WERI-Rb-1 (cell line): ENCODE results near the gene RHEBL1.

Experiments used
- DNase-seq: peaks from one replicate; pipeline ENCODE4 v3.0.0-alpha.2; 2020
- H3K27ac ChIP-seq: fragments of 250-450 bp; sonication (Bioruptor Pico); 2 replicates; pipeline ENCODE4 v1.5.1; 2020; ENCODE audit warnings: mild to moderate bottlenecking, moderate library complexity
- H3K27me3 ChIP-seq: fragments of 250-450 bp; sonication (Bioruptor Pico); 2 replicates; pipeline ENCODE4 v1.5.1; 2021; ENCODE audit warnings: mild to moderate bottlenecking, low read depth, moderate library complexity; ENCODE audit not compliant: insufficient read depth, severe bottlenecking
- H3K36me3 ChIP-seq: fragments of 250-450 bp; sonication (Bioruptor Pico); 2 replicates; pipeline ENCODE4 v1.5.1; 2020; ENCODE audit warnings: mild to moderate bottlenecking, moderate library complexity
- H3K4me3 ChIP-seq: 2 replicates; pipeline ENCODE4 v1.5.1; 2011; ENCODE audit warnings: low read depth, mild to moderate bottlenecking, control low read depth, low read length
- H3K9me3 ChIP-seq: fragments of 250-450 bp; sonication (Bioruptor Pico); 2 replicates; pipeline ENCODE4 v1.5.1; 2021; ENCODE audit warnings: mild to moderate bottlenecking, moderate library complexity; ENCODE audit not compliant: severe bottlenecking
- TF ChIP-seq, protein P1 (sequence below): IDR thresholded peaks from 2 replicates; pipeline ENCODE4 v1.5.1; 2011; ENCODE audit warnings: low read depth, mild to moderate bottlenecking, control low read depth, inconsistent platforms, low read length

The RHEBL1 gene

DNA sequence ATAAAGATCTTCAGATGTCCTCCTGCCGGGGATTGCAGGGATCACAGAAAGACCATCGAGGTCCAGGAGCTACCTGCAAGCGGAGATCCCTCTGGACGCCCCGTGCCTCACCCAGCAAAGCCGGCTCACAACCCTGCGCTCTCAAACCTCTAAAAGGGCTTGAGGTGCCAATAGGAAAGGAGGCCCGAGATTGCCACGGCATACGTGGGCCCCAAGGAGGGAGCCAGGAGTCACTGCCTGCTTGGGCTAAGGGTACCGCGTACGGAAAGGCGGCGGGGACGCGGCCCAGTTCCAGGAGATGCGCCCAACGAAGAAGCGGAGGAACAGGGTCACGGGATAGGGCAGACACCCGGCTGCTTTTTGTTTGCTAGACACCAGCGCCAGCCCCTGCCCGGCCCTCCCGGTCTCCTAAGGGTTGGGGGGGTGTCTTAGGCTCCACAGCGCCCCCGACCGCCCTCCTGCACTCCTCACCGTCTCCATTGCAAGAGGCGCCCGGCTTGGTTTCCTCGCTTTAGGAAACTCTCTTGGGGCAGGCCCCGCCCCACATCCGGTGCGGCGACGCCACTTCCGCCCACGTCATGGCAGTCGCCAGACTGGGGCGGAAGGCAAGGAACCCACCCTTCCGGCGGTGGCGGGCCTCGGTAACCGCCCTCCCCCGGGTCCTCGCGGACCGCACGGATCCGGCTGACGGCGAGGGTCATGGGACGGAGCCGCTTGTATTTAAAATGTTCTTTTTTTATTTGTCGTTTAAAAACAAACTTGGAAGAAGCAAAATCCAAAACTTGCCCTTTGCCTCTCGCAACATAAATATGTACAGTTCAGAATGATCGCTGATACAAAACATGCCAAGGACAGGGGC is 51.3 kb downstream of the RHEBL1 start, which contains the start of gene PRKAG1:
TSS of gene PRKAG1 (minus strand) at position 516 of the 859 bp plus-strand sequence. CDS start at position 480, 36 bp downstream.
- no peaks in the 10 kb centered on the region for H3K27me3 ChIP-seq
- peaks cover 25% of the 10 kb centered on the region for H3K36me3 ChIP-seq
- DNase-seq, result peak; percentile 96
- H3K9me3 ChIP-seq, result no peaks in the 10 kb centered on the region
- peak within 1 kb of the TSS; percentile 80 for H3K4me3 ChIP-seq
- peak within 1 kb of the TSS; percentile 78 for H3K27ac ChIP-seq
- TF ChIP-seq, protein P1, sequence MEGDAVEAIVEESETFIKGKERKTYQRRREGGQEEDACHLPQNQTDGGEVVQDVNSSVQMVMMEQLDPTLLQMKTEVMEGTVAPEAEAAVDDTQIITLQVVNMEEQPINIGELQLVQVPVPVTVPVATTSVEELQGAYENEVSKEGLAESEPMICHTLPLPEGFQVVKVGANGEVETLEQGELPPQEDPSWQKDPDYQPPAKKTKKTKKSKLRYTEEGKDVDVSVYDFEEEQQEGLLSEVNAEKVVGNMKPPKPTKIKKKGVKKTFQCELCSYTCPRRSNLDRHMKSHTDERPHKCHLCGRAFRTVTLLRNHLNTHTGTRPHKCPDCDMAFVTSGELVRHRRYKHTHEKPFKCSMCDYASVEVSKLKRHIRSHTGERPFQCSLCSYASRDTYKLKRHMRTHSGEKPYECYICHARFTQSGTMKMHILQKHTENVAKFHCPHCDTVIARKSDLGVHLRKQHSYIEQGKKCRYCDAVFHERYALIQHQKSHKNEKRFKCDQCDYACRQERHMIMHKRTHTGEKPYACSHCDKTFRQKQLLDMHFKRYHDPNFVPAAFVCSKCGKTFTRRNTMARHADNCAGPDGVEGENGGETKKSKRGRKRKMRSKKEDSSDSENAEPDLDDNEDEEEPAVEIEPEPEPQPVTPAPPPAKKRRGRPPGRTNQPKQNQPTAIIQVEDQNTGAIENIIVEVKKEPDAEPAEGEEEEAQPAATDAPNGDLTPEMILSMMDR, result peak; percentile 68

- Histone ChIP-seq H3K9me3 (no peaks in the 10 kb centered on the region), H3K36me3 (peaks cover 20% of the 10 kb centered on the region), H3K4me3 (peak overlapping the region; percentile 80), H3K27ac (peak overlapping the region; percentile 78), H3K27me3 (no peaks in the 10 kb centered on the region)
- TF ChIP-seq, protein P1, result no peak
- no peak for DNase-seq
Observed at GRCh38 chr12:49017891-49018260, 51.9 kb downstream of the RHEBL1 start.

GRCh38 chr12:49015196-49015595 is 54.6 kb downstream of the RHEBL1 start:
- no peak for DNase-seq
- TF ChIP-seq, protein P1, result no peak
- no peak overlapping the region for H3K27ac ChIP-seq
- no peaks in the 10 kb centered on the region for H3K27me3 ChIP-seq
- H3K4me3 ChIP-seq, result no peak overlapping the region
- no peaks in the 10 kb centered on the region for H3K9me3 ChIP-seq
- no peaks in the 10 kb centered on the region; the same call in none of the 2 replicates for H3K36me3 ChIP-seq
